ENCODE data around the gene CYP27C1.
"Not testable (repeated sequence)": the region's sequence is repeated elsewhere in the genome, so short reads cannot be mapped to it uniquely, and the experiment has no call there.

CYP27C1 gene

DNA sequence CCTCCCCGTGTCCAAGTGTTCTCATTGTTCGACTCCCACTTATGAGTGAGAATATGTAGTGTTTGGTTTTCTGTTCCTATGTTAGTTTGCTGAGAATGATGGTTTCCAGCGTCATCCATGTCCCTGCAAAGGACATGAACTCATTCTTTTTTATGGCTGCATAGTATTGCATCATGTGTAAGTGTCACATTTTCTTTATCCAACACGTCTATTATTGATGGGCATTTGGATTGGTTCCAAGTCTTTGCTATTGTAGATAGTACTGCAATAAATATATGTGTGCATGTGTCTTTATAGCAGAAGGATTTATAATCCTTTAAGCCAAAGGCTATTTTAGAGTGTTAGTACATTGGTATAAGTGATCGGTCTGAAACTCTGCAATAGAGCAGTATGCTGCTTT is 4.0 kb upstream of the CYP27C1 start:
- DNase-seq (ENCODE audit: low read depth in 1 of 2, low spot score in 1 of 2), result not testable (repeated sequence)

DNA sequence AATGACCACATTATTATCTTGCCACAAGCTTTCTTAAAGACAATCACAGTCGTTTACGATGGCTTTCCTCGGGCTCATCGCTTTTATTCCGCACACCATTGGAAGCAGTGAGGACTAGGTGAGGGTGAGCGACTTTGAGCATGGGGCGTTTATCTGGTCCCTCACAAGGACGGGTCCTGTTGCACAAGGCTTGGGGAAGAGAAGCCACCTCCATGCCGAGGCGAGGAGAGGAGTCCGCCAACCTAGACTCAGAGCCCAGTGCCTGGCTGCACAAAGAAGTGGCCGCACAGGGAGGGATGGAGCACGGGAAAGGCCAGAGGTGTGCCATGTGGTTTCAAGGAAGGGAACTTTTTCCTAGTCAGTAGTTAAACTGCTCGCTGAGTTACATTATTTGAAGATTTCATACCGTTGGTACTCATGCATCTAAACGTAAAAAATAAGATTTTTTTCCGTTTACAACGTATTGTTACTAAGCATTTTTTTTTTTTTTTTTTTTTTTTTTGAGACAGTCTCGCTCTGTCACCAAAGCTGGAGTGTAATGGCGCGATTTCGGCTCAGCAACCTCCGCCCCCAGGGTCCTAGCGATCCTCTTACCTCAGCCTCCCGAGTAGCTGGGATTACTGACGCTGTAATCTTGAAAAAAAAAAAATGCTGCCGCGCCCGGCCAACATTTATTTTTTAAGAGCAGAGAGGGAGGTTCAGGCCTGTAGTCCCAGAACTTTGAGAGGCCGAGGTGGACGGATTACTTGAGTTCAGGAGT is 849 bp upstream of the CYP27C1 start:
- no peak for DNase-seq (ENCODE audit: low read depth in 1 of 2, low spot score in 1 of 2)

DNA sequence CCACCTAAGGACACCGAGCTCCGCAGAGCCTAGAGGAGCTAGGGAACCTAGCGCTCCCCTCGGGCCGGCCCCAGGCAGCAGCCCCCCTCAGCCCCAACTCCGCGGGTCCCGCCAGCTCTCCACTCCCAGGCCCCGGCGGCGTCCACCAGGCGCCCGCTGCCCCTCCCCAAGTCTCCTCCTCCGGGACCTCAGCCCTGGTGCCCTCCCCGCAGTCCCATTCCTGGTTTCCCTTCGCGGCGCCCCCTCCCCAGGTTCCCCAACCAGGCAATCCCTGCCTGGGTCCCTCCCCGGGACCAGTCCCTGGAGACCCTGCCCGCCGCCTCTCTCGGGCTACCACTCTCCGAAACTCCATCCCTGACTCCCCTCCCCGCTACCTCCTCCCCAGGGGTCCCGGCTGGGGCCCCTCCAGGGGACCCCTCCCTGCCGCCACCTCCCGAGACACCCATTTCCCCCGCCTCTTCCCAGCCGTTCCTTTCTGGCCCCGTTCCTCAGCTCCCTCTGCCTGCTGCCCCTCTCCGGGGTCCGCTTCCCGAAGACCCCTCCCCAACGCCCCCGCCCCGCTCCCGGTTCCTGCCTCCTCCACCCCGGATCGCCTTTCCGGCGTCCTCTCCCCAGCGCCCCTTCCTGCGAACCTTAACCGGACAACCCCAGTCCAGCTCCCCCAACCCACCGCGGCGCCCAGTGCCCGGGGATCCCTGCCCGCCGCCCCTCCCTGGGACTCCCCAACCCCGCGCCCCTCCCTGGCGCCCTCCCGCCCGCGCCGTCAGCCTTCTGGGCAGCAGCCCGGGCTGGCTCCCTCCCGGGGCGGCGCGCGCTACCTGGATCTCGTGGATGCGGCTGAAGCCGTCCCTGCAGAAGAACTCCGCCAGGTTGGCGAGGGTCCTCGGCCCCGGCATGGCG is 678 bp downstream of the CYP27C1 start:
- no peak for DNase-seq (ENCODE audit: low read depth in 1 of 2, low spot score in 1 of 2)

- DNase-seq (ENCODE audit: low read depth in 1 of 2, low spot score in 1 of 2), result no peak
Measured at GRCh38 chr2:127218812-127219170, 1.3 kb downstream of the CYP27C1 start.

GRCh38 chr2:127217470-127218325 is 2.4 kb downstream of the CYP27C1 start:
- no peak for DNase-seq (ENCODE audit: low read depth in 1 of 2, low spot score in 1 of 2)

DNA sequence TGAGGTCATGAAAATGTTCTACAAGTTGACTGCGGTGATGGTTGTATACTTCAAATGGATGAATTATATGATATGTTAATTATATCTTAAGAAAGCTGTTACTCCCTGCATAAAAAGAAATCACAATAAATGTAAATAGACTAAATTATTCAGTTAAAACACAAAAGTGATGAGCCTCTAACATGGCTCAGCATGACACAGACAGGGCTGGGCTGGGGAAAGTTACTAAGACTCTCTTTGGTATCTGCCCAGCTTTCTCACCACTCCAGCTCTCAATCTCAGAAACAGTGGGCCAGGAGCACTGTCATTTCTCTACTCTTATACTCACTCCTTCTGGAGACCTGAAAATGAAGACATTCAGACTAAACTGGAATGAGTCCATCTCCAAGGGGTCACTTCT is 3.5 kb downstream of the CYP27C1 start:
- DNase-seq (ENCODE audit: low read depth in 1 of 2, low spot score in 1 of 2), result no peak

DNA sequence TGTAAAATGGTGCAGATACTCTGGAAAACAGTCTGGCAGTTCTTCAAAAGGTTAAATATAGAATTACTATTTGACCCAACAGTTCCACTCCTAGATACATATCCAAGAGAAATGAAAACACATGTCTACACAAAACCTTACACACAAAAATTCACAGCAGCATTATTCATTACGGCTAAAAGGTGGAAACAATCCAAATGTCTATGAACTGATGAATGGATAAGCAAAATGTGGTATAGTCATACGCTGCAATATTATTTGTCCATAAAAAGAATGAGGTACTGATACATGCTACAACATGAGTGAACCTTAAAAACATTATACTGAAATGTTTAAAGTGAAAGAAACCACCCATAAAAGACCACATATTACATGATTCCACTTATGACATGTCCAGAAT is 4.0 kb downstream of the CYP27C1 start:
- DNase-seq (ENCODE audit: low read depth in 1 of 2, low spot score in 1 of 2), result no peak

DNA sequence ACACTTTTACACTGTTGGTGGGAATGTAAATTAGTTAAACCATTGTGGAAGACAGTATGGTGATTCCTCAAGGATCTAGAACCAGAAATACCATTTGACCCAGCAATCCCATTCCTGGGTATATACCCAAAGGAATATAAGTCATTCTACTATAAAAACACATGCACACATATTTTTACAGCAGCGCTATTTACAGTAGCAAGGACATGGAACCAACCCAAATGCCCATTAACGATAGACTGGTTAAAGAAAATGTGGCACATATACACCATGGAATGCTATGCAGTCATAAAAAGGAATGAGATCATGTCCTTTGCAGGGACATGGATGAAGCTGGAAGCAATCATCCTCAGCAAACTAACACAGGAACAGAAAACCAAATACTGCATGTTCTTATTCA is 5.9 kb downstream of the CYP27C1 start:
- not testable (repeated sequence) for DNase-seq (ENCODE audit: low read depth in 1 of 2, low spot score in 1 of 2)

DNA sequence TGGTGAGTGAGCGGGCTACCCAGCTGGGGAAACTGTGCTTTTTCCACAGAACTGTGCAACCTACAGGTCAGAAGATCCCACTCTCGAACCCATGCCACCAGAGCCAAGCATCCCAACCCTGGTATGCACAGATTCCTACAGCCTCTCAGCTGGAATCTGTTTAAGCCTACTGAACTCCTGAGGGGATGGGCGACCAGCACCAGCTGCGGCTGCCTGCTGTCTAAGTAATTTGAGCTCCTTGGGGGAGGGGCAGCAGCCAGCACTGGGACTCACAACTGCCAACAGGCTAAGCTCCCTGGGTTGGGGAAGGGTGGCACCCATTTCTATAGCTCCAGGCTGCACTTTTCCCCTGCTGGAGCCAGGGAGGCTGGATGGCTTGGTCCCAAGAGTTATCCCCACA is 11.8 kb downstream of the CYP27C1 start:
- no peak for DNase-seq (ENCODE audit: low read depth in 1 of 2, low spot score in 1 of 2)

GRCh38 chr2:127205218-127206125 is 14.6 kb downstream of the CYP27C1 start:
- DNase-seq (ENCODE audit: low read depth in 1 of 2, low spot score in 1 of 2), result no peak

- no peak for DNase-seq (ENCODE audit: low read depth in 1 of 2, low spot score in 1 of 2)
Measured at GRCh38 chr2:127201452-127201851, 18.6 kb downstream of the CYP27C1 start.

- no peak for DNase-seq (ENCODE audit: low read depth in 1 of 2, low spot score in 1 of 2)
Measured at GRCh38 chr2:127200962-127201361, 19.1 kb downstream of the CYP27C1 start.

DNA sequence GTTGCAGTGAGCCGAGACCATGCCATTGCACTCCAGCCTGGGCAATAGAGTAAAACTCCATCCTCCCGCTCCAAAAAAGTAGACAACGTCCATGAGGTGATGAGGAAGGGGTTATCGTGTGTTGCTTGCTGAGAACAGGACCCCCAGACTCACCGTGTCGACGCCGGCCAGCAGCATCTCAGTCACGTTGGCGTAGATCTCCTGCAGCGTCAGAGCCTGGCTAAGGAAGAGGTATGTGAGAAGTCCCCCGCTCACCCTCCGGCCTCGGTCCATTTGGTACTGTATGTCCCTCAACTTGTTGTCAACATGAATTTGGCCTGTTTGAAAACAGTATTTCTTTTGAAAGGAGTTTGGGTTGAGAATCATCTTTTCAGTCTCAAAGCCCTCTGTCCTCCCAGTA is 20.9 kb downstream of the CYP27C1 start:
- no peak for DNase-seq (ENCODE audit: low read depth in 1 of 2, low spot score in 1 of 2)

DNA sequence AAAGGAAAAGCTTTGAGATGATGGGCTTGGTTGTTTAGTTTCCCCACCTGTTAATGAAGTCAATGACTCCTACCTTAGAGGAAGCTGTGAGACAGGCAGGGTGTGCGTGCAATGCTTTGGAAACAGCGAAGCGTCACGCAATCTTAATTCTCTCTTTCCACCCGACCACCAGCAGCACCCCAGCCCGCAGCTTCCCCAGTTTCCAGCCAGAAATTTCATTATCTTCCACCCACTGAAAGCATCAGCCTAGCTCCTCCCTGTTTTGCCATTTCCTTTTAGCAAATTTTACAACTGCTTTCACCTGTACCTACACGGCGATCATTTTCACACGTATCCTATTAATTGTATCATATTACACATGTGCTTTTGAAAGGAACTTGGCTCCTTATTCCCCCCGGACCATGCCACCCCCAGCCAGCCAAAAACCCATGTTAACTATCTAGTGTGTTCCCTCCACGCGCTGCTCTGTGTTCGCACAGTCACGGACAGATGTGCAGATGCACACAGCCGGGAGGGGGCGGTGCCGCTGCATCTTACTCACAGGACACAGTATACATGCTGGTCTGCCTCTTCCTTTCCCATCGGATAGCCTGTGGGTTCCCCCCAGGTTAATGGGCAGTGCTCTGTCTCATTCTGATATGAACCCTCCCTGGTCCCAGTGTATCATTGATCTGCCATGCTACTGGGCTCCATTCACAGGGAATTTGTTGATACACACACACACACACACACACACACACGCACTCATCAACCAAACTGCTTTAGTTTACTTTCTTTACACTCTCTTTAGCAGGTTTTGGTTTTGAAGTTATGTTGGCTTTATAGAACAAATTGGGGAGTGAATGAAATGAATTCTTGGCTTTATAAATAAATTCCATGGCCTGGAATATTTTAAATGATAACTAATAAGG is 22.4 kb downstream of the CYP27C1 start:
- peak; percentile 7 to 35 for DNase-seq (ENCODE audit: low read depth in 1 of 2, low spot score in 1 of 2)

DNA sequence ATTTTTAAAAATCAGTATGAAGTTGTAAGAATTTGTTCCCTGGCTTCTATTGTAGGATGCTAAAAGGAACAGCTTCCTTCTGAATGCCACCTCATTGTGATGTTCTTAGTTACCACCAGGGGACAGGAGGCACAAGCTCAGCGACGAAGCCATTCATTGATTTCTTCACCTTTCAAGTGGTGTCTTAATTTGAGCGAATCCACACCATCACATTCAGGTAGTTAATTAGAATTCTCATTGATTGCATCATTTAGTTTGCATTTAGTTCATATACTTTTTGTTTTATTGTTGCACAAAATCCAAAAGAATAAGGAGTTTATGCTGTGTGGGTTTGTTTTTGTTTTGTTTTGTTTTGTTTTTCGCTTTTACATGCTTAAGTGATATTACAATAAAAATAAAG is 23.1 kb downstream of the CYP27C1 start:
- DNase-seq (ENCODE audit: low read depth in 1 of 2, low spot score in 1 of 2), result no peak

GRCh38 chr2:127196549-127196948 is 23.6 kb downstream of the CYP27C1 start:
- DNase-seq (ENCODE audit: low read depth in 1 of 2, low spot score in 1 of 2), result no peak

DNA sequence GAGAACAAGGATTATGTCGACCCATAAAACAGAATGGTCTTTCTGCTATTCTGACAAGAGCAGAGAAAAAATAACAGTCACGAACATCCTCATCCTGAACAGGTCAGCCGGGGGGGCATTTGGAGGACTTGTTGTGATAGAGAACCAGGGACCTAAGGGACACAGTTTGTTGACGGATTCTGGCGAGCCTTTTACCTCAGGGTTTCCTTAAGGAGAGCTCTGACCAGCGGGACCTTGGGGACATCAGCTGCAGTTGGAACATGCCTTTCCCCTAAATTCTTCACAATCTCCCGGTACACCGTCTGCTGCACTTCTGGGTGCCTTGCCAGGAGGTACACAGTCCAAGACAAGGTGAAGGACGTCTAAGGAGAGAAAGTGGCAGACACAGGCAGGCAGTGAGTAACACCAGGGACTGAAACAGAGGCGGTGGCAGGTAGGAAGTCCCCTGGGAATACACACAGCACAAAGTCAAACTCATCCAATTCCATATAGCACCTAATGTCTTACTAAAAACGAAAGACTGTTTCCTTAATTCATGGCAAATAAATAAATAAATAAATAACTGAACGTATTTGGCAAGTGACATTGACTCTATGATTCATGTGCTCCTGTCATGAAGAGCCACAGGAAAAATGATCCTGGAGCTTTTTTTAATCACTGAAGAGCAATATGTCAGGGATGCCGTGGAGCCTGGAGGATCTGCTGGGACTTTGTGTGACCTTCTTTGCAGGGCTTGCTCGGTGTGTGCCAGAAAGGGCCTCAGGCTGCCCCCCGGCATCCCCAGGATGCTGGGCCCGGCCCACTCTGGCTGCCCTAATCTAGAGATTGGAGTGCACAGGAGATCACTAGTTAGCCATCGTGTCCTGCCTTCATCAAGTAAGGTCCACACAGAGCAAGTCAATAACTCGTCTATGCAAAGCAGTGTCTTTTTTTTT is 24.7 kb downstream of the CYP27C1 start:
- no peak for DNase-seq (ENCODE audit: low read depth in 1 of 2, low spot score in 1 of 2)

- no peak for DNase-seq (ENCODE audit: low read depth in 1 of 2, low spot score in 1 of 2)
Measured at GRCh38 chr2:127194447-127194846, 25.7 kb downstream of the CYP27C1 start.

DNA sequence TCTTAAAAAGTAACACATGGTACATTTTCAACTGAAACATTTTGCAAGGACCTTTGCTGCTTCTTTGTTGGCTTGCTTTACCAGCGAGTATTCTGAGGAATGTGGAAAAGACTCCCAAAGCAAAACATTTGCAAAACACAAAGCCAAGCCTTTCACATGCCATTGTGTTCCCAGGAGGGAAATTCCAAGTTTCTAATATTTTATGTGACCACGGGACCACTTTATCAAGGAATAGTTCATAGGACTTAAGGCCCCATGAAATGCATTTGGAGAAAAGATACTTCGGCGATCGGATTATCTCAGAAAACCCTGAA is 26.2 kb downstream of the CYP27C1 start:
- no peak for DNase-seq (ENCODE audit: low read depth in 1 of 2, low spot score in 1 of 2)
